Measurements from ENCODE around the gene ABCA3. TPM values are rescaled to one million over a fixed set of nuclear protein-coding genes. Genes with fewer than 3 reads are reported as not detected.

The ABCA3 gene
- polyA plus RNA-seq, 1 donor: 4.7 TPM

- Histone ChIP-seq H3K9me3 (ENCODE audit: control insufficient read depth, low read depth, low read length) (peaks cover 4% of the 10 kb centered on the region), H3K27ac (ENCODE audit: low read length) (no peak overlapping the region), H3K4me1 (ENCODE audit: control insufficient read depth, insufficient read depth, low read length) (peaks cover 12% of the 10 kb centered on the region), H3K36me3 (ENCODE audit: control insufficient read depth, insufficient read depth, low read length) (peaks cover 42% of the 10 kb centered on the region), H3K4me3 (ENCODE audit: low read length) (no peak overlapping the region), H3K27me3 (ENCODE audit: control insufficient read depth, insufficient read depth, low read length) (no peaks in the 10 kb centered on the region)
- no CpG with 5 or more reads among the region's 9 CpGs for WGBS (ENCODE audit: insufficient coverage, low lambda C conversion rate)
- DNase-seq: no peak
Observed at GRCh38 chr16:2226245-2226793, 114.2 kb downstream of the ABCA3 start.

Other genes with a start within 250 kb of the ABCA3 start
- 58.4 TPM for gene PKD1, start 204.8 kb downstream of the ABCA3 start, polyA plus RNA-seq
- 19.1 TPM for gene RAB26, start 192.1 kb downstream of the ABCA3 start, polyA plus RNA-seq
- gene TRAF7, start 184.9 kb downstream of the ABCA3 start, polyA plus RNA-seq: 63.3 TPM
- gene CASKIN1, start 144.1 kb downstream of the ABCA3 start, polyA plus RNA-seq: 0.96 TPM
- 40.0 TPM for gene MLST8, start 135.3 kb downstream of the ABCA3 start, polyA plus RNA-seq
- gene BRICD5, start 129.9 kb downstream of the ABCA3 start, polyA plus RNA-seq: 10.5 TPM
- 11.7 TPM for gene PGP, start 125.9 kb downstream of the ABCA3 start, polyA plus RNA-seq
- 18.4 TPM for gene E4F1, start 117.1 kb downstream of the ABCA3 start, polyA plus RNA-seq
- gene DNASE1L2, start 104.3 kb downstream of the ABCA3 start, polyA plus RNA-seq: 0.91 TPM
- gene ECI1, start 89.1 kb downstream of the ABCA3 start, polyA plus RNA-seq: 81.6 TPM
- gene RNPS1, start 72.6 kb downstream of the ABCA3 start, polyA plus RNA-seq: 172 TPM
- 6.4 TPM for gene CCNF, start 88.7 kb upstream of the ABCA3 start, polyA plus RNA-seq
- 6.4 TPM for gene TEDC2, start 119.4 kb upstream of the ABCA3 start, polyA plus RNA-seq
- 0.75 TPM for gene NTN3, start 130.6 kb upstream of the ABCA3 start, polyA plus RNA-seq
- 15.1 TPM for gene TBC1D24, start 134.4 kb upstream of the ABCA3 start, polyA plus RNA-seq
- 246 TPM for gene ATP6V0C, start 173.2 kb upstream of the ABCA3 start, polyA plus RNA-seq
- gene AMDHD2, start 179.6 kb upstream of the ABCA3 start, polyA plus RNA-seq: 88.0 TPM
- 16.8 TPM for gene CEMP1, start 190.7 kb upstream of the ABCA3 start, polyA plus RNA-seq
- gene PDPK1, start 197.3 kb upstream of the ABCA3 start, polyA plus RNA-seq: 39.7 TPM

Measured in large intestine (tissue), 3 donors.